Stimulated activated effector memory CD8-positive, alpha-beta T cell treated with anti-CD3 and anti-CD28 coated beads, Interleukin-12 subunit alpha, Interleukin-12 subunit beta, amount 100 ng/mL, for 72 hours (primary cell): ENCODE measurements around the gene SELENOF.
"Not testable (repeated sequence)": the region's sequence is repeated elsewhere in the genome, so short reads cannot be mapped to it uniquely, and the experiment has no call there.

Experiments
- ATAC-seq: fragments of 150-1000 bp; cut with Tn5 transposase; 2 replicates; pipeline ENCODE4 v1.10.0; 2021
- DNase-seq, 2 donors: peaks; one replicate each; pipeline ENCODE4 v3.0.0; 2021 to 2022; ENCODE audit warnings: low spot score in 2 of 2
- H3K27ac Mint-ChIP-seq: one replicate; pipeline ENCODE4 v1.8.0; 2022; ENCODE audit warnings: mild to moderate bottlenecking, mixed read lengths
- H3K36me3 Mint-ChIP-seq: one replicate; pipeline ENCODE4 v1.8.0; 2022; ENCODE audit warnings: mild to moderate bottlenecking, mixed read lengths
- H3K4me1 Mint-ChIP-seq: one replicate; pipeline ENCODE4 v1.8.0; 2022; ENCODE audit warnings: mixed read lengths
- H3K4me3 Mint-ChIP-seq: one replicate; pipeline ENCODE4 v1.8.0; 2022; ENCODE audit warnings: mild to moderate bottlenecking, mixed read lengths
- H3K9me3 Mint-ChIP-seq: one replicate; pipeline ENCODE4 v1.8.0; 2022; ENCODE audit warnings: mixed read lengths

The SELENOF gene

GRCh38 chr1:86823386-86823785 is 90.5 kb downstream of the SELENOF start:
- Mint-ChIP-seq H3K4me1 (no peaks in the 10 kb centered on the region), H3K4me3 (no peak overlapping the region), H3K36me3 (no peaks in the 10 kb centered on the region), H3K27ac (no peak overlapping the region), H3K9me3 (no peaks in the 10 kb centered on the region)
- DNase-seq, result no peak
- no peak for ATAC-seq

- ATAC-seq (no peak), DNase-seq (no peak)
- H3K9me3 Mint-ChIP-seq, result no peaks in the 10 kb centered on the region
- H3K36me3 Mint-ChIP-seq, result no peaks in the 10 kb centered on the region
- H3K27ac Mint-ChIP-seq, result no peak overlapping the region
- no peak overlapping the region for H3K4me3 Mint-ChIP-seq
- H3K4me1 Mint-ChIP-seq, result no peaks in the 10 kb centered on the region
Measured at GRCh38 chr1:86822459-86822858, 91.5 kb downstream of the SELENOF start.

- Mint-ChIP-seq H3K27ac (no peak overlapping the region), H3K4me3 (no peak overlapping the region), H3K4me1 (no peaks in the 10 kb centered on the region), H3K9me3 (no peaks in the 10 kb centered on the region), H3K36me3 (no peaks in the 10 kb centered on the region)
- DNase-seq (no peak), ATAC-seq (no peak)
Measured at GRCh38 chr1:86821956-86822355, 92.0 kb downstream of the SELENOF start.

- ATAC-seq, H3K4me1 Mint-ChIP-seq: not testable (repeated sequence)
Measured at GRCh38 chr1:86819970-86820369, 94.0 kb downstream of the SELENOF start.

GRCh38 chr1:86817246-86817826 is 96.6 kb downstream of the SELENOF start:
- H3K4me3 Mint-ChIP-seq, H3K36me3 Mint-ChIP-seq, ATAC-seq, H3K9me3 Mint-ChIP-seq, H3K4me1 Mint-ChIP-seq, DNase-seq, H3K27ac Mint-ChIP-seq: not testable (repeated sequence)

More at GRCh38 chr1:86819970-86820369, 94.0 kb downstream of the SELENOF start:
- not testable (repeated sequence) for DNase-seq, H3K9me3 Mint-ChIP-seq, H3K4me3 Mint-ChIP-seq, H3K36me3 Mint-ChIP-seq, H3K27ac Mint-ChIP-seq

- not testable (repeated sequence) for H3K27ac Mint-ChIP-seq, H3K36me3 Mint-ChIP-seq, H3K4me1 Mint-ChIP-seq, ATAC-seq, DNase-seq, H3K9me3 Mint-ChIP-seq, H3K4me3 Mint-ChIP-seq
Measured at GRCh38 chr1:86814118-86814517, 99.8 kb downstream of the SELENOF start.
